HT-29 (cell line): Measurements from ENCODE around the gene KIF4A. TPM values are rescaled to one million over a fixed set of nuclear protein-coding genes. Genes with fewer than 3 reads are reported as not detected.
A peak's percentile ranks its signal among the peaks of the same experiment; 100 is the strongest.

Experiments
- DNase-seq: peaks from one replicate; pipeline ENCODE4 v3.0.0-alpha.2; 2015; ENCODE audit warnings: low spot score
- total RNA-seq: library from RNA; depleted of rRNA; stranded (reverse); fragments of >200 nt; shearing (Covaris generic); gene quantifications from 2 replicates; pipeline ENCODE4 v1.2.3, GENCODE V29; 2014

KIF4A gene
- total RNA-seq, 1 experiment from 2014 or later = 21.7 TPM

GRCh38 chrX:70439016-70439415 is 149.1 kb downstream of the KIF4A start:
- DNase-seq = no peak

DNA sequence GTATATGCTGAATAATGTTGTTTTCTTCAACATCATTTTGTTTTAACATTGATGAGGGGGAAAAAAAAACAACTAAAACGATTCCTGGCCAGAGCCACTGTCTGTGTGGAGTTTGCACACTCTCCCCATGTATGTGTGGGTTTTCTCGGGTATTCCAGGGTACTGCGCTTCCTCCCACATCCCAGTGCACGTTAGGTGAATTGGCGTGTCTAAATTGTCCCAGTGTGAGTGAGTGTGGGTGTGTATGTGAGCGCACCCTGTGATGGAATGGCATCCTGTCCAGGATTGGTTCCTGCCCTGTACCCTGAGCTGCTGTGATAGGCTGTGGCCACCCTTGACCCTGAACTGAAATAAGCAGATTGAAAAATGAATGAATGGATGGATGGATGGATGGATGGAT is 152.3 kb downstream of the KIF4A start:
- no peak for DNase-seq

GRCh38 chrX:70444326-70444945 is 154.5 kb downstream of the KIF4A start, which contains the start of gene DLG3:
TSS of gene DLG3 (plus strand) at chrX:70444835. CDS start at chrX:70445202, 367 bp downstream.
- DNase-seq = no peak

DNA sequence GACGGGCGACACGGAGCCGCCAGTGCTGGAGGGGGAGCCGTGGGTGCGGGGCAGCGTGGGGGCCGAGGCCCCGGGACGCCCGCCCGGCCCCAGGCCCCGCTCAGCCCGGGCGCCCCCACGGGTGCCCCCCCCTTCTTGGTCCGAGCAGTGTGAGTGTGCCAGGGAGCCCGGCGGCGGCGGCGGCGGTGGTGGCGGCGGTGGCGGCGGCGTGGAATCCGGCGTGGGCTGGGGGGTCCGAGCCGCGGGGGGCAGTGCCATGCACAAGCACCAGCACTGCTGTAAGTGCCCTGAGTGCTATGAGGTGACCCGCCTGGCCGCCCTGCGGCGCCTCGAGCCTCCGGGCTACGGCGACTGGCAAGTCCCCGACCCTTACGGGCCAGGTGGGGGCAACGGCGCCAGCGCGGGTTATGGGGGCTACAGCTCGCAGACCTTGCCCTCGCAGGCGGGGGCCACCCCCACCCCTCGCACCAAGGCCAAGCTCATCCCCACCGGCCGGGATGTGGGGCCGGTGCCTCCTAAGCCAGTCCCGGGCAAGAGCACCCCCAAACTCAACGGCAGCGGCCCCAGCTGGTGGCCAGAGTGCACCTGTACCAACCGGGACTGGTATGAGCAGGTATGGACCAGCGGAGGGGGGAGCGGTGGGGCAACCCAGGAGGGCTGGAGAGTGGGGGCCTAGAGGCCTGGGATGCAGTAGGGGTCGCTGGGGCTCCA is 155.2 kb downstream of the KIF4A start:
- DNase-seq = no peak

DNA sequence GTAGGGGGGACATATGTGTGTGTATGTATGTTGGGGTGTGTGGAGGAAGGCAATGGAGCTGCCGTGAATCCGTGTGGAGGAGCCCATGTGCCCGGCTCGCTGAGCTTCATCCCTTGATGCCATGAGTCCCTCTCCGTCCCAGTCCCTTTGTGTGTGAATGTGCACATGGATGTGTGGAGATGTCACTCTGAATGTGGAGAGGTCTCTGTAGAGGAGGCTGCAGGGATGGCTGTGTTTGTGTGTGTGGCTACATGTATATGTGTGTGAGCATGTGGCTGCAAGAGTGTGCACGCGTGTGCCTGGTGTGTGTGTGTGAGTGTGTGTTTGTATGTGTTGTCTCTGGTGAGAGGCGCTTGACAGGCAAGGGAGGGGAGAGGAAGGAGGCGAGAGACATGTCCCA is 156.0 kb downstream of the KIF4A start:
- no peak for DNase-seq

DNA sequence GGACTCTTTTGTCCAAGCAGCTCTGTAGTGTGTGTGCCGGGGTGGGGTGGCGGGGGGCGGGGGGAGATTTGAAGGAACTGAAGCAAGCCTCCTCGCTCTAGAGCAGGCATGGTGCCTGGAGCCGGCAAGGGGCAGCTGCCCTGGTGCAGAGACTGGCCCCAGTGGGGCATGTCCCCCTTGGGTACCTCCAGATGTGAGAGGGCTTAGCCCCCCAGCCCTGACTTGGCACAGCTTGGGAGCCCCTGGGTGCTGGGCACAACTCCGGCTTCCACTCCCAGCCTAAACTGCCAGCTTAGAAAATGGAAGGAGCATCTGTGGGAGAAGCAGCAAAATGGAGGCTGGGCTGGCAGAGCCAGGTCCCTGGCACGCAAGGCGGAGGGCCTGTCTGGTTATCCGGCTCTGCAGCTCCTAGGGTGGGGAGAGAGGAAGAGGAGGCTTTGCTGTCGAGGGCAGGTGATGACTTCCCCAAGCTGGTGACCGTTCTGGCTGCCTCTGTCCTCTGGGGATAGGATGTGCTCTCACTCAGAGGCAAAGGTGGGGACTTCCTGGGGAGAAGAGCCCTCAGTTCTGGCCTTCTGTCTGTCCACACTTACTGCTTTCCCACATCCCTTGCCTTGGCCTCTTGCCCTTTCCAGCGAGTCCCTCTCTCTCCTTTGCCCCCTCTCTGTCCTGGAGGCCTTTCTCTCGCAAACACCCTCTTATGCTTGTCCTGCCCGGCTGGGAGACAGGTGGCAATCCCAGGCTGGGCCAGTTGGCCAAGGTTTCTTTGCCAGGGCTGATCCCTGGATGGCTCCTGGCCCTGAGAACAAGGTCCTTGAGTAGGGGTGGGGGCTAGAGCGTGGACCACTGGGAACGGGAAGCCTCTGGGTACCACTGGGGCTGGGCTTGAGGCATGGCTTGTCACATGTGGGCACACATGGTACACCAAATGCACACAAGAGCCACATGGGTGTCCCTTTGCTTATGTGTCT is 156.8 kb downstream of the KIF4A start:
- no peak for DNase-seq

- no peak for DNase-seq
Observed at GRCh38 chrX:70449457-70449966, 159.6 kb downstream of the KIF4A start.

DNA sequence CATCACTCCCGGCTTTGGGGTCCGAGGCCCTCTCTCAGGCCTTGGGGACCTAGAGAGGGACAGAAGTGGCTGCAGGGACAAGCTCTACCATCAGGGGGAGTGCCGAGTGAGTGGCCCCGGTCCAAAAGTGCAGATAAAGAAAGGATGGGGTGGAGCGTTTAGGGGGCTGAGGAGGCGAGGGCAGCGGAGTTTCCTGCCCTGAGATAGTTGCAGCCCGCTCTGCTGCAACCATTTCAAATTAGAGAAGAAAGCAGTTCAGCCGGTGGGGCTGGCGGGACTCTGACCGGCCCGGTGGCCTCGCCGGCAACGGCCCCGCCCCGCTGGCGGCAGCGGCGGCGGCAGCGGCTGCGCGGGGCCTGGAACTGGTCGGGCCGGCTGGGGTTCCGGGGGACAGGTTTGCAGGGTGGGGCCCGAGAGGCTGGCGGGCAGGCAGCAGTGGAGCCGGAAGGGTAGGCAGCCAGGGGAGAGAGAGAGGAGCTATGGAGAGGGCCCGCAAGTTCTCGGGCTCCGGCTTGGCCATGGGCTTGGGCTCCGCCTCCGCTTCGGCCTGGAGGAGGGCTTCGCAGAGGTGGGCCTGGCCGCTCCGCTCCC is 162.3 kb downstream of the KIF4A start:
- peak; percentile 71 for DNase-seq

- DNase-seq = peak; percentile 14
Observed at GRCh38 chrX:70453024-70453618, 163.2 kb downstream of the KIF4A start.

DNA sequence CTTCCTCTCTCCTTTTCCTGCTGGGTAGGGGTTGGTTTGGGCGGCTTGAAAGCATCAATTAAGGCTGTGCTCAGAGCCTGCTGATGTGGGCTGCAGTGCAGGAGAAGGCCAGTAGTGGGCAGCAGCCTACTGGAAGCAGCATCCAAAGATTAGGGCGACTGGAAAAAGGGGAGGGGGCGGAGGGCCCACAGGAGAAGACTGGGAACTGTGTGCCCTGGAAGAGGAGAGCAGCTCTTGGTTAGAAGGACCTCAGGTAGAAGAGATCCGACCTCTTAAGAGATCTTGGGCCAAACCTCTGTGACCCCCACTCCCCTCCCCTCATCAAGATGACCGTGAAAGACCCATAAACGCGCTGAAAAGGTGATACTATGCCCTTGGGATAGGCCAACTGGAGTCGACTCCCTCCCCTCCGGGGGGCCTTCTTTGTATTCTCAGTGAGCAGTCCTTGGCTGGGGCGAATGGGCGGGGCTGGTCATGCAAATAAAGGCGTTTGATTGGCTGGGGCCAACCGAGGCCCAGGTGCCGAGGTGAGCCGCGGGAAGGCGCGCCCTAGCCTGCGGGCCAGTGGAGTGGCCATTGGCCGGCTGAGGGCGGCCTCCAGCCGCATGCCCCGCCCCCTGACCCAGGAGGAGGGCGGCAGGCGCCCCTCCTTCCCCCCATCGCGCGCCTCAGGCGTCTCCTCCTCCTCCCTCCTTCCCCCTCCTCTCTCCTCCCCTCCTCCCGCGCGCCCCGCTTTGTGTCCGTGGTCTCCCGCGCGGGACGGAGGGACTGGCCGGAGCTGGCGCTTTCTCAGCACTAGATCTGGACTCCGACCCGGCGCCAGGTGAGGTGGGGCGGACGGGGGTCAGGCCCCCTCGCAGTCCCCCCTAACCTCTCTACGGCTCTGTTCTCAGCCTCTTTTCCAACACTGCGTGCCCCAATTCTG is 164.8 kb downstream of the KIF4A start:
- peak; percentile 91 for DNase-seq

GRCh38 chrX:70455366-70456202 is 165.7 kb downstream of the KIF4A start:
- peak; percentile 63 for DNase-seq

DNA sequence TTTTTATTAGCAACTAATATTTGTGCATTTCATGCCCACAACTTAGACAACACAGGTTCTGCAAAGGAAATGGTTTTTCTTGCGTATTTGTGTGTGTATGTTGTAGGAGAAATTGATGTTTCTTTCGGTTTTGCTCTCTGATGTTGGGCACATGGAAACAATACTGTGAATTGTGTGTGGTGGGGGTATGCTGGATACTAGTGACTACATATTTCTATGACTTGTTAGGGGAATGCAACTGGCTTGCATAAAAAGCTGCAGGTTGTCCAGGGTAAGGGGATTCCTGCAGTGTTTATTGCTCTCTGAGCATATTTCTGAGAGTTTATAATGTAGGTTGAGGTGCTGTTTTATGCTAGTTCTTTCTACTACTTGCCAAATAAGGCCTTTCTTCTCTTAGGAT is 166.4 kb downstream of the KIF4A start:
- DNase-seq = no peak

- no peak for DNase-seq
Observed at GRCh38 chrX:70461026-70461425, 171.1 kb downstream of the KIF4A start.

DNA sequence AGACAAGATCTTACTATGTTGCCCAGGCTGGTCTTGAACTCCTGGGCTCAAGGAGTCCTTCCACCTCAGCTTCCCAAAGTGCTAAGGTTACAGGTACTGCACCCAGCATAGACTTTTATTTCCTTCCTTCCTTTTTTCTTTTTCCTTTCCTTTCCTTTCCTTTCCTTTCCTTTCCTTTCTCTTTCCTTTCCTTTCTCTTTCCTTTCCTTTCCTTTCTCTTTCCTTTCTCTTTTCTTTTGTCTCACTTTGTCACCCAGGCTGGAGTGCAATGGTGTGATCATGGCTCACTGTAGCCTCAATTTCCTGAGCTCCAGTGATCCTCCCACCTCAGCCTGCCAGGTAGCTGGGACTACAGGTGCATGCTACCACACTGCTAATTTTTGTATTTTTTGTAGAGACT is 174.1 kb downstream of the KIF4A start:
- no peak for DNase-seq

- no peak for DNase-seq
Observed at GRCh38 chrX:70466968-70467367, 177.1 kb downstream of the KIF4A start.

DNA sequence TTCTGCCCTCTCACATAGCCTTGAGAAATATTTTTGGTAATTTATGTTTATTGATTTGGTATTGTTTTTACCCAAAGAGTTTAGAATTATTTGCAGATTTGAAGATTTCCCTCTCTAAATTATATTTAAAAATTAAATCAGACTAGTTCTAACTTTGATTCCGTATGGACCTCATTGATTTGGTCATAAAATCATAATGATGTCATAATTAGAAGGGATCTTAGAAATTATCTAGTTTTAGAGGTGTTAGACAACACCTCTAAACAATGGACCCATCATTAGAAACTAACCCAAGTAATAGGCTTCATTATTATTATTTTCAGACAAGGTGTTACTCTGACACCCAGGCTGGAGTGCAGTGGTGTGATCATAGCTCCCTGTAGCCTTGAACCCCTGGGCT is 178.8 kb downstream of the KIF4A start:
- DNase-seq = no peak
